Lung (tissue), 12 donors: ENCODE results near the gene TOM1. TPM values are rescaled to one million over a fixed set of nuclear protein-coding genes. Genes with fewer than 3 reads are reported as not detected.

Experiments used
- ATAC-seq: fragments of 200-7000 bp; cut with Tn5 transposase; one replicate; pipeline ENCODE4 v1.9.1; 2020; ENCODE audit warnings: moderate number of reproducible peaks; ENCODE audit not compliant: insufficient read depth, low FRiP score
- DNase-seq, 3 donors: peaks; one replicate each; pipeline ENCODE4 v3.0.0-alpha.2; 2013 to 2017
- H3K27ac ChIP-seq, 2 donors: one replicate each; pipeline ENCODE4 v1.5.1; 2013; ENCODE audit warnings: mild to moderate bottlenecking in 2 of 2, moderate library complexity in 2 of 2, control low read depth in 1 of 2, inconsistent platforms in 1 of 2, low read depth in 1 of 2, low read length in 1 of 2
- H3K27me3 ChIP-seq, 3 donors: one replicate each; pipeline ENCODE4 v1.5.1; 2013; ENCODE audit warnings: low read length in 2 of 3; ENCODE audit not compliant: control insufficient read depth in 3 of 3, insufficient read depth in 3 of 3
- H3K36me3 ChIP-seq, 4 donors: one replicate each; pipeline ENCODE4 v1.5.1; 2013; ENCODE audit warnings: low read length in 4 of 4, mild to moderate bottlenecking in 1 of 4, moderate library complexity in 1 of 4; ENCODE audit not compliant: control insufficient read depth in 4 of 4, insufficient read depth in 4 of 4
- H3K4me1 ChIP-seq, 5 donors: one replicate each; pipeline ENCODE4 v1.5.1; 2013; ENCODE audit warnings: low read length in 5 of 5, mild to moderate bottlenecking in 2 of 5, moderate library complexity in 1 of 5; ENCODE audit not compliant: control insufficient read depth in 5 of 5, insufficient read depth in 5 of 5
- H3K4me3 ChIP-seq: one replicate; pipeline ENCODE4 v1.5.1; 2013; ENCODE audit warnings: mild to moderate bottlenecking, control low read depth, moderate library complexity
- H3K9ac ChIP-seq, 2 donors: one replicate each; pipeline ENCODE4 v1.5.1; 2013; ENCODE audit warnings: low read length in 2 of 2, control low read depth in 1 of 2; ENCODE audit not compliant: insufficient read depth in 1 of 2
- H3K9me3 ChIP-seq, 4 donors: one replicate each; pipeline ENCODE4 v1.5.1; 2013; ENCODE audit warnings: low read length in 3 of 4, mild to moderate bottlenecking in 1 of 4, moderate library complexity in 1 of 4; ENCODE audit not compliant: control insufficient read depth in 4 of 4, insufficient read depth in 3 of 4
- WGBS, 2 donors: extraction: QIAGEN DNeasy Blood & Tissue Kit; methylation state at CpG; one replicate each; pipeline ENCODE4 v1.1.7; 2013; 5-methylcytosine and 5-hydroxymethylcytosine counted together
- polyA plus RNA-seq, 2 donors: library from polyadenylated mRNA; stranded (reverse); fragments of 200-250 nt; gene quantifications; one replicate each; pipeline ENCODE4 v1.2.1, GENCODE V29; 2013
- total RNA-seq, 2 donors: library from RNA; depleted of rRNA in 1 of 2; stranded (reverse); fragments of >200 nt in 1 of 2; gene quantifications; one replicate each; pipeline ENCODE4 v1.2.1, GENCODE V29; 2014 to 2021
- TF ChIP-seq, protein P1 (sequence below): IDR thresholded peaks from 2 replicates; pipeline ENCODE4 v1.5.1; 2012; ENCODE audit warnings: mild to moderate bottlenecking; ENCODE audit errors: control extremely low read depth, extremely low read depth
- donor health status: control.
- donor health status: control.
- donor health status: Bipolar disorder and iron deficiency.
- donor health status: healthy.
- donor health status: DM: yes; HTN: yes; CAD: no.

The TOM1 gene
- total and polyA plus RNA-seq, 4 donors, result 53.4 to 131 (median 72.6) TPM

DNA sequence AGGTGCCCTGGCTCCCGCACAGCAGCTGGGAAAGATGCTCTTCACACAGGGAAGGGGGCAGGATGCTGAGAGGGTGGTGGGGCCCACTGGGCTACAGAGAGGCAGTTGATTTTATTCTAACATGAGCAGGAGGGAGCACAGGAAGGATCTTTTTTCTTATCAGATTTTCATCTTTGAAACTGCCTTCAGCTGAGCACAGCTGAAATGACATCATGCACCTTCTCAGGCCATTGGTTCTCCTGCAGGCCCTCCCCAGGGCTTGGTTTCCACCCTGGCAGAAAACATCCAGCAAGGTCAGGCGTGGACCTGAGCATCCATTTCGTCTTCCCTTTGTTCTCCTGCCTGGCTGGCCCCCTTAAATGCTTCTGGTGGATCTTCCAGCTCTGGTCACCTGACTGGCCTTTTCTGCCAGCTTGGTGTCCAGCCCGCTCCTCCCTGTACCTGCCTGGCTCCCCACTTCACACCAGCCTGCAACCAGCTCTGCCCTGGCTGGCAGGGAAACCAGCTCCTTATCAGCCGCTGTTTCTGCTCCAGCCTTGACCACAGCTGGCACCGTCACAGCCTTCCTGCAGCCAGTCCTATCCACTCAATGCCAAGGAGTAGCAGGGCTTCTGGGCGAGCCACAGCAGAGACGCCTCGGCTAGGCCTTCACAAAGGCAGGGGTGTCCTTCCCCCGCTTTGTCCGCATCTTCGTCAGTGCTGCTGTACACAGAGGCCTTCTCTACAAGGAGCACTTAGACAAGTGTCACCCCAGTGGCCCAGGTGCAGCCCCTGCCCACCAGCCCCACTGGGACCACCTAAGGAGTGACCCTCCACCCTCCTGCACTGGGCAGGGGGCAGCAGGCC lies 36.5 kb downstream of the TOM1 start:
- Histone ChIP-seq H3K9ac (no peak overlapping the region), H3K4me3 (no peak overlapping the region), H3K27ac (no peak overlapping the region), H3K27me3 (no peaks in the 10 kb centered on the region), H3K36me3 (peaks cover 2 to 74% (median 36%) of the 10 kb centered on the region in 4 donors), H3K9me3 (no peaks in the 10 kb centered on the region), H3K4me1 (no peaks in the 10 kb centered on the region)
- WGBS, 2 donors, result 89 to 93% methylated on average over 12 of the region's 12 CpGs
- DNase-seq (no peak), ATAC-seq (no peak)
- TF ChIP-seq, protein P1, sequence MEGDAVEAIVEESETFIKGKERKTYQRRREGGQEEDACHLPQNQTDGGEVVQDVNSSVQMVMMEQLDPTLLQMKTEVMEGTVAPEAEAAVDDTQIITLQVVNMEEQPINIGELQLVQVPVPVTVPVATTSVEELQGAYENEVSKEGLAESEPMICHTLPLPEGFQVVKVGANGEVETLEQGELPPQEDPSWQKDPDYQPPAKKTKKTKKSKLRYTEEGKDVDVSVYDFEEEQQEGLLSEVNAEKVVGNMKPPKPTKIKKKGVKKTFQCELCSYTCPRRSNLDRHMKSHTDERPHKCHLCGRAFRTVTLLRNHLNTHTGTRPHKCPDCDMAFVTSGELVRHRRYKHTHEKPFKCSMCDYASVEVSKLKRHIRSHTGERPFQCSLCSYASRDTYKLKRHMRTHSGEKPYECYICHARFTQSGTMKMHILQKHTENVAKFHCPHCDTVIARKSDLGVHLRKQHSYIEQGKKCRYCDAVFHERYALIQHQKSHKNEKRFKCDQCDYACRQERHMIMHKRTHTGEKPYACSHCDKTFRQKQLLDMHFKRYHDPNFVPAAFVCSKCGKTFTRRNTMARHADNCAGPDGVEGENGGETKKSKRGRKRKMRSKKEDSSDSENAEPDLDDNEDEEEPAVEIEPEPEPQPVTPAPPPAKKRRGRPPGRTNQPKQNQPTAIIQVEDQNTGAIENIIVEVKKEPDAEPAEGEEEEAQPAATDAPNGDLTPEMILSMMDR, result no peak

DNA sequence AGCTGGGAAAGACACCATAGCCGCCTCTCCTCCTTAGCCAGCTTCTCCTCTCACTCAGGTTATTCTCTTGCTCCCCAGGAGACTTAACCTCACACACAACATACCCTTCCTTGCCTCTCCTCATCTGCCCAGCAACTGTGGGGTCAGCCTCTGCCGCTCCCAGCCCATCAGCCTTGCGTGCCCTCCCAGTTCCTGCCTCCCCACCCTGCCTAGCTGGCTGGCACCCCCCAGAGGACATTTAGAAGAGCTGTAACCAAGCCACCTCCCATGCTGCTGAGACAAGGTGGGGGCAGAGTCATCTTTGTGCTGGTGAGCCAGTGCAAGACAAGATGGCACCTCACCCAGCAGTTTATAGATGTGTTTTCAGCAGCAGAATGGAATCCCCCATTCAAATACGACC lies 38.2 kb downstream of the TOM1 start:
- no peaks in the 10 kb centered on the region for H3K27me3 ChIP-seq
- no peak overlapping the region for H3K4me3 ChIP-seq
- no peak overlapping the region for H3K9ac ChIP-seq
- no peak for ATAC-seq
- no peaks in the 10 kb centered on the region for H3K4me1 ChIP-seq
- TF ChIP-seq, protein P1, result no peak
- no peak for DNase-seq
- 89 to 95% methylated on average over 4 of the region's 4 CpGs for WGBS, 2 donors
- H3K36me3 ChIP-seq, result peaks cover 5 to 80% (median 27%) of the 10 kb centered on the region in 4 donors
- no peak overlapping the region for H3K27ac ChIP-seq
- no peaks in the 10 kb centered on the region for H3K9me3 ChIP-seq

DNA sequence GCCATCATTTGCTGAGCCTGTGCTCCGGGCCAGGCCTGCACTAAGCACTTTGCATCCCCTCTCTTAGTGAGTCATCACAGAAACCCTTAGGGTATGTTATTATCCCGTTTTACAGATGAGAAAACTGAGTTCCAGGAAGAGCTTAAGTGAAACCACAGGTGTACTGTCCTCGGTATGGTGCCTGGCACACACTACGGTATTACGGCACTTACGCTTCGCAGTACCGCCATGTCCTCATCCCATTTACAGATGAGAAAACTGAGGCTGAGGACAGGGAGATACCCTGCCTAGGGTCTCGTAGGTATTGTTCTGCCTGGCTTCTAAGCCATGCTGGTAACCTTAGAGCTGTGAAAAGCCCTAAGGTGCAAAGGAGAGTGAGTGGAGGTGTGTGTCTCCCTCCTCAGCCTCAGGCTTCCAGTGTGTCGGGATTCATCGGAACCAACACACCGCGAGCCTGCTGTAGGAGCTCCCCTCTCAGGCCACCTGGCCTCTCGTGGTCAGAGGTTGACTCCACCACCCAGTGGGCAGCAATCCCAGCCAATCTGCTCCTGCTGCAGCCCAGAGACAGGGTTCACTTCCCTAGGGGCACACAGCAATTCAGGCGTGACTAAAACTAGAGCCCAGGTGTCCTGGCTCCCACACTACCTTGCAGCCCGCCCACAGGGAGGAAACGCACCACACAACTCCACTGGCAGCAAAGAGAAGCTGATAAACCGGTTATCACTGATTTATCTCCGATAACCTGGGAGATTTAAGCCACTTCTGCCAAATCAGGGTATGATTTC lies 41.6 kb downstream of the TOM1 start:
- Histone ChIP-seq H3K27me3 (no peaks in the 10 kb centered on the region), H3K4me1 (no peaks in the 10 kb centered on the region), H3K9me3 (no peaks in the 10 kb centered on the region), H3K27ac (no peak overlapping the region), H3K36me3 (peaks cover 5 to 79% (median 26%) of the 10 kb centered on the region in 4 donors), H3K4me3 (no peak overlapping the region), H3K9ac (no peak overlapping the region)
- no peak for ATAC-seq
- TF ChIP-seq, protein P1, result no peak
- 94% methylated on average over 19 of the region's 19 CpGs for WGBS, 2 donors
- DNase-seq, result no peak
